Gastrocnemius medialis (tissue), 4 donors: Measurements from ENCODE around the gene NDRG3. TPM values are rescaled to one million over a fixed set of nuclear protein-coding genes. Genes with fewer than 3 reads are reported as not detected.
A peak's percentile ranks its signal among the peaks of the same experiment; 100 is the strongest.
"Not testable (repeated sequence)": the region's sequence is repeated elsewhere in the genome, so short reads cannot be mapped to it uniquely, and the experiment has no call there.

Source experiments
- ATAC-seq, 2 donors: fragments of 150-250 bp; one replicate each; pipeline ENCODE4 v1.9.1; 2016
- DNase-seq, 2 donors: peaks; one replicate each; pipeline ENCODE4 v3.0.0-alpha.2; 2019
- H3K27ac ChIP-seq, 4 donors: fragments of 200-600 bp; sonication (generic); 1 replicate in 1 of 4; 2 replicates in 3 of 4; pipeline ENCODE4 v1.5.1; 2016 to 2018; ENCODE audit warnings: mild to moderate bottlenecking in 2 of 4, moderate library complexity in 1 of 4
- H3K27me3 ChIP-seq, 3 donors: fragments of 200-600 bp; sonication (generic) in 2 of 3; 1 replicate in 1 of 3; 2 replicates in 2 of 3; pipeline versions ENCODE4 v1.5.1 to v1.6.0; 2016 to 2019; ENCODE audit warnings: mild to moderate bottlenecking in 1 of 3, moderate library complexity in 1 of 3
- H3K36me3 ChIP-seq, 2 donors: fragments of 200-600 bp; sonication (generic) in 1 of 2; one replicate each; pipeline ENCODE4 v1.5.1; 2017 to 2018
- H3K4me1 ChIP-seq, 2 donors: fragments of 200-600 bp; sonication (generic) in 1 of 2; one replicate each; pipeline ENCODE4 v1.5.1; 2016 to 2017; ENCODE audit warnings: mild to moderate bottlenecking in 2 of 2
- H3K4me3 ChIP-seq, 4 donors: fragments of 200-600 bp; sonication (generic) in 3 of 4; 1 replicate in 1 of 4; 2 replicates in 3 of 4; pipeline ENCODE4 v1.5.1; 2016 to 2019; ENCODE audit warnings: mild to moderate bottlenecking in 2 of 4
- H3K9me3 ChIP-seq, 3 donors: fragments of 200-600 bp; sonication (generic) in 2 of 3; 1 replicate in 1 of 3; 2 replicates in 2 of 3; pipeline ENCODE4 v1.5.1; 2016 to 2019
- POLR2A ChIP-seq, 2 donors: fragments of 450-650 bp; IDR thresholded peaks; one replicate each; pipeline ENCODE4 v1.6.1; 2017; ENCODE audit warnings: antibody characterized with exemption in 2 of 2, mild to moderate bottlenecking in 2 of 2, moderate library complexity in 2 of 2
- in situ Hi-C, 4 donors: fragments of 200-750 bp; cut with MboI; loops; one replicate each; pipeline versions ENCODE4 v1.15.0 to v1.8.0; 2017; ENCODE audit warnings: low sequenced_read_pairs in 4 of 4
- intact Hi-C: fragments of 100-400 bp; cut with DNase I; formaldehyde crosslinking; loops from one replicate; pipeline ENCODE4 v1.15.1; 2023; ENCODE audit warnings: low total_unique reads
- total RNA-seq, 4 donors: library from RNA; depleted of rRNA; stranded (reverse); fragments of >200 nt; gene quantifications; one replicate each; pipeline versions ENCODE4 v1.1.0 to v1.2.3, GENCODE V29; 2016
- TF ChIP-seq, protein P1 (sequence below), 5 experiments: fragments of 450-650 bp in 3 of 5; fragments of 200-600 bp in 2 of 5; sonication (generic) in 2 of 5; IDR thresholded peaks in 4 of 5; conservative IDR thresholded peaks in 1 of 5; 1 replicate in 4 of 5; 2 replicates in 1 of 5; pipeline ENCODE4 v1.5.1; 2016 to 2019; ENCODE audit warnings: antibody characterized with exemption in 5 of 5, mild to moderate bottlenecking in 3 of 5, moderate library complexity in 3 of 5

NDRG3 gene
- total RNA-seq, 4 donors from 2014 or later = 6.7 to 24.9 (median 13.2) TPM

DNA sequence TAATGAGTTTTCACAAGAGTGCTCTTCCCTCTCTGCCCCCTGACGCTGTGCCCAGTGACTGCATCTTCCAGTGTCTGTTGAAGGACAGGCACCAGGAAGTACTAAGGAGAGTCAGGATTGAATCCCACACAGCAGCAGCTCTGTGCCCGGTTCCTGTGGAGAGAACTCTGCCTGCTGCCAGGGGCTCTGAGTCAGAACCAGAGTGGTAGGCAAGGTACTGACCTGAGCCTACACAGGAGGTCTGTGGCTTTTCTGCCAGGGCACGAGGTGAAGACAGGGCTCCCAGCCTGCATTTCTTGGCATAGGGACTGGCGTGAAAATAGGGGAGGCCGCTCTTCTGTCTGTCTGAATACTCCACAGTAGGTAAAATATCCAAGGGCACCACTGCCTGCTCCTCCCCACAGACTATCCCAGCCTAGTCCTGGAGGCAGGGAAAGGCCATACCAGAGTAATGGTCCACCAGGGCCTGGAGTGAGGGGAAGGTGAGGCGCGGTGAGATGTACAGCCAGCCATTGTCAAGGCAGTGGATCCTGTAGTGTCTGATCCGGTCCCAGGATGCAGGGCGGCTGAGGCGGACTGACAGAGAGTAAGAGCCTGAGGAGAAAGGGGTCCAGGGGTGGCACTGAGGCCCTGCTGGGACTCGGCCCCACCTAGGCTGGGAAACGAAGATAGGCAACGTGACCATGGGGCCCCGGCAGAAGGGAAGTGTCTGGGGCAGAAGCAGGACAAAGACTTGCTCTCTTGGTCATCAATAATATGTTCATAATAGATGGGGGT lies 130.9 kb downstream of the NDRG3 start:
- intact Hi-C loops (no loop called here), in situ Hi-C loops (loop anchor here in 1 of 4 donors (25.0 kb wide), 1 partner anchor 403 kb away; no protein-coding TSS in a partner anchor)
- H3K27ac ChIP-seq = no peak overlapping the region
- DNase-seq (no peak), ATAC-seq (no peak)
- no peaks in the 10 kb centered on the region for H3K9me3 ChIP-seq
- TF ChIP-seq, protein P1, sequence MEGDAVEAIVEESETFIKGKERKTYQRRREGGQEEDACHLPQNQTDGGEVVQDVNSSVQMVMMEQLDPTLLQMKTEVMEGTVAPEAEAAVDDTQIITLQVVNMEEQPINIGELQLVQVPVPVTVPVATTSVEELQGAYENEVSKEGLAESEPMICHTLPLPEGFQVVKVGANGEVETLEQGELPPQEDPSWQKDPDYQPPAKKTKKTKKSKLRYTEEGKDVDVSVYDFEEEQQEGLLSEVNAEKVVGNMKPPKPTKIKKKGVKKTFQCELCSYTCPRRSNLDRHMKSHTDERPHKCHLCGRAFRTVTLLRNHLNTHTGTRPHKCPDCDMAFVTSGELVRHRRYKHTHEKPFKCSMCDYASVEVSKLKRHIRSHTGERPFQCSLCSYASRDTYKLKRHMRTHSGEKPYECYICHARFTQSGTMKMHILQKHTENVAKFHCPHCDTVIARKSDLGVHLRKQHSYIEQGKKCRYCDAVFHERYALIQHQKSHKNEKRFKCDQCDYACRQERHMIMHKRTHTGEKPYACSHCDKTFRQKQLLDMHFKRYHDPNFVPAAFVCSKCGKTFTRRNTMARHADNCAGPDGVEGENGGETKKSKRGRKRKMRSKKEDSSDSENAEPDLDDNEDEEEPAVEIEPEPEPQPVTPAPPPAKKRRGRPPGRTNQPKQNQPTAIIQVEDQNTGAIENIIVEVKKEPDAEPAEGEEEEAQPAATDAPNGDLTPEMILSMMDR (IDR thresholded peaks at IDR 0.05 in 4 of 5, conservative IDR thresholded peaks at IDR 0.05 in 1 of 5) = no peak
- TF ChIP-seq POLR2A (IDR thresholded peaks at IDR 0.05) = no peak
- no peaks in the 10 kb centered on the region for H3K27me3 ChIP-seq
- no peak overlapping the region for H3K4me3 ChIP-seq
- H3K4me1 ChIP-seq = no peaks in the 10 kb centered on the region
- H3K36me3 ChIP-seq = peaks cover 2 to 58% of the 10 kb centered on the region in 2 donors

GRCh38 chr20:36613974-36614373 lies 131.9 kb downstream of the NDRG3 start:
- no peak overlapping the region for H3K4me3 ChIP-seq
- intact Hi-C loops = no loop called here
- in situ Hi-C loops = loop anchor here in 1 of 4 donors (25.0 kb wide), 1 partner anchor 402 kb away; no protein-coding TSS in a partner anchor
- peaks cover 2 to 66% of the 10 kb centered on the region in 2 donors for H3K36me3 ChIP-seq
- H3K27me3 ChIP-seq = no peaks in the 10 kb centered on the region
- ATAC-seq = peak in 1 of 2 donors; percentile 48
- TF ChIP-seq POLR2A (IDR thresholded peaks at IDR 0.05) = no peak
- TF ChIP-seq, protein P1 (IDR thresholded peaks at IDR 0.05 in 4 of 5, conservative IDR thresholded peaks at IDR 0.05 in 1 of 5) = no peak
- H3K4me1 ChIP-seq = no peaks in the 10 kb centered on the region
- DNase-seq = peak in 1 of 2 donors; percentile 32
- no peaks in the 10 kb centered on the region for H3K9me3 ChIP-seq
- no peak overlapping the region for H3K27ac ChIP-seq

DNA sequence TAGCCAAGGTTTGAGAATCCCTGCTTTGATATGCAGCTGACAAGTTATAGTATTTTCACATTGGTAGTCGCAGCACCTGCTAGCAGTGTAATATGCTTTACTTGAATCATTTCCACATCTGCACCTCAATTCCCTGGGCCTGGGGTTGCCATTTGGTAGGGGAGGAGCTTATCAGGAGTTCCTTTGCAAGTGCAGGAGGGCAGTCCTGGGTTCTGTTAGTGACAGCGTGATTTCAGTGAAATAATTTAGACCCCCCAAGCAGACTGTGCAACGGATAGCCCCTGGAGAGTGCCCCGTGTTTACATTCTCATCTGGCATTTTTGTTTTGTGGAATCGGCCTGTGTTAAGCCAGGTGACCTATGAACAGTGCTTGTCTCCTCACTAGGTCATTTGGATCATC lies 134.3 kb downstream of the NDRG3 start:
- no peak for DNase-seq
- Histone ChIP-seq H3K27me3 (no peaks in the 10 kb centered on the region), H3K4me3 (no peak overlapping the region), H3K9me3 (no peaks in the 10 kb centered on the region), H3K36me3 (peaks cover 2 to 81% of the 10 kb centered on the region in 2 donors), H3K4me1 (peaks cover 15% of the 10 kb centered on the region in 2 donors), H3K27ac (no peak overlapping the region)
- in situ Hi-C loops (loop anchor here in 1 of 4 donors (25.0 kb wide), 1 partner anchor 399 kb away; no protein-coding TSS in a partner anchor), intact Hi-C loops (no loop called here)
- TF ChIP-seq POLR2A (IDR thresholded peaks at IDR 0.05) = no peak
- TF ChIP-seq, protein P1 (IDR thresholded peaks at IDR 0.05 in 4 of 5, conservative IDR thresholded peaks at IDR 0.05 in 1 of 5) = no peak
- no peak for ATAC-seq

- Histone ChIP-seq H3K27ac (peak overlapping the region in 3 of 4 donors; percentile 79 to 98 (median 93)), H3K4me1 (peaks cover 21 to 25% of the 10 kb centered on the region in 2 donors), H3K36me3 (peaks cover 2 to 57% of the 10 kb centered on the region in 2 donors)
- H3K4me3 ChIP-seq, DNase-seq, H3K27me3 ChIP-seq, H3K9me3 ChIP-seq, ATAC-seq: not testable (repeated sequence)
- in situ Hi-C loops = loop anchor here in 3 of 4 donors (10.0 to 25.0 kb wide), 4 partner anchors 54 to 396 kb away; no protein-coding TSS in a partner anchor
- intact Hi-C loops = loop anchor here (5.0 kb wide), 1 partner anchor 139 kb away; the partner anchor contains the start of gene NDRG3
Observed at GRCh38 chr20:36608388-36608728, 137.5 kb downstream of the NDRG3 start.
